ENCODE results near the gene LILRA5. TPM values are rescaled to one million over a fixed set of nuclear protein-coding genes. Genes with fewer than 3 reads are reported as not detected.
"Not testable (repeated sequence)": the region's sequence is repeated elsewhere in the genome, so short reads cannot be mapped to it uniquely, and the experiment has no call there.

The LILRA5 gene
- total and polyA plus RNA-seq, 9 donors, result 0.33 to 4.6 (median 0.82) TPM; not detected in 1

DNA sequence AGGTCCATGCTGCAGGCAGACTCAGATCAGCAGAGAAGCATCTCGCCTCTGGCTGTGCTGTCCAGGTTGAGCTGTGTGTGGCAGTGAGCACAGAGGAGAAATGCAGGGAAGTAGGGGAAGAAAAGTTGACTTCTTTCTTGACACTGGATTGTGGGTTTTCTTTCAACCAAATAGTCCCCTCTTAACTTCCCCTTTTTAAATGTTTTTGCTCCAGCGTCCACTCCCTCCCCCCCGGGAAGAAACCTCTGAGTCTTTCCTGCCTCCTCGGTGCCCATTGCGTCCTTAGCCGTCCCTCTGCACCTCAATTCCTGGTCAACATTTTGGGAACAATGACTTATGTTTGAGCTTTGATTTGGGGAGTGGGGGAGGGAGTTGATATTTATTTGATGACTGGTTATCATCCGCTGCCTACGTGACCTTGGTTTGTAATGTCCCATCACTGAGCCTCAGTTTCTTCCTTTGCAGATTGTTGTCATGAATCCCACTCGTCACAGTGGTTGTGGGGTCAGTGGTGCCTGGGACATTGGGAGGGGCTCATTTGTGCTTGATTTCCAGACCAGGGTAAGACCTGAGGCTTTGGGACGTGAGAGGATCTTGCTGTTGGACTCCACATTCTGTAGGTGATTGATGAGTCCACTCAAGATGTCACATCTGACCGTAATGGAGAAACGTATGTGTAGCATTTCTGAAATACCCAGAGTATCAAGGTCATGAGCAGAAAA lies 31.8 kb downstream of the LILRA5 start, which contains the start of gene LILRB2:
Gene LILRB2 (minus strand): TSS at position 104 of the 722 bp plus-strand sequence. CDS start 614 bp downstream, outside the sequence.
- Histone ChIP-seq H3K36me3 (no peaks in the 10 kb centered on the region), H3K27ac (no peak within 1 kb of the TSS), H3K9me3 (no peaks in the 10 kb centered on the region), H3K4me1 (ENCODE audit: insufficient read depth) (no peaks in the 10 kb centered on the region), H3K27me3 (no peaks in the 10 kb centered on the region), H3K4me3 (no peak within 1 kb of the TSS)
- 61 to 71% (median 68%) methylated on average over 12 of the region's 12 CpGs for WGBS, 3 donors
- intact Hi-C loops (cut with DNase I), result loop anchor here in 2 of 4 donors (2.0 to 5.0 kb wide), 2 partner anchors 306 to 351 kb away; partner anchors contain the start of gene LILRB1 (in 1 of the 2)
- no peak for DNase-seq
- TF ChIP-seq, protein P1, sequence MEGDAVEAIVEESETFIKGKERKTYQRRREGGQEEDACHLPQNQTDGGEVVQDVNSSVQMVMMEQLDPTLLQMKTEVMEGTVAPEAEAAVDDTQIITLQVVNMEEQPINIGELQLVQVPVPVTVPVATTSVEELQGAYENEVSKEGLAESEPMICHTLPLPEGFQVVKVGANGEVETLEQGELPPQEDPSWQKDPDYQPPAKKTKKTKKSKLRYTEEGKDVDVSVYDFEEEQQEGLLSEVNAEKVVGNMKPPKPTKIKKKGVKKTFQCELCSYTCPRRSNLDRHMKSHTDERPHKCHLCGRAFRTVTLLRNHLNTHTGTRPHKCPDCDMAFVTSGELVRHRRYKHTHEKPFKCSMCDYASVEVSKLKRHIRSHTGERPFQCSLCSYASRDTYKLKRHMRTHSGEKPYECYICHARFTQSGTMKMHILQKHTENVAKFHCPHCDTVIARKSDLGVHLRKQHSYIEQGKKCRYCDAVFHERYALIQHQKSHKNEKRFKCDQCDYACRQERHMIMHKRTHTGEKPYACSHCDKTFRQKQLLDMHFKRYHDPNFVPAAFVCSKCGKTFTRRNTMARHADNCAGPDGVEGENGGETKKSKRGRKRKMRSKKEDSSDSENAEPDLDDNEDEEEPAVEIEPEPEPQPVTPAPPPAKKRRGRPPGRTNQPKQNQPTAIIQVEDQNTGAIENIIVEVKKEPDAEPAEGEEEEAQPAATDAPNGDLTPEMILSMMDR (IDR thresholded peaks at IDR 0.05), result no peak
- TF ChIP-seq POLR2A (IDR thresholded peaks at IDR 0.05) (no peak), EP300 (IDR thresholded peaks at IDR 0.05) (no peak)

DNA sequence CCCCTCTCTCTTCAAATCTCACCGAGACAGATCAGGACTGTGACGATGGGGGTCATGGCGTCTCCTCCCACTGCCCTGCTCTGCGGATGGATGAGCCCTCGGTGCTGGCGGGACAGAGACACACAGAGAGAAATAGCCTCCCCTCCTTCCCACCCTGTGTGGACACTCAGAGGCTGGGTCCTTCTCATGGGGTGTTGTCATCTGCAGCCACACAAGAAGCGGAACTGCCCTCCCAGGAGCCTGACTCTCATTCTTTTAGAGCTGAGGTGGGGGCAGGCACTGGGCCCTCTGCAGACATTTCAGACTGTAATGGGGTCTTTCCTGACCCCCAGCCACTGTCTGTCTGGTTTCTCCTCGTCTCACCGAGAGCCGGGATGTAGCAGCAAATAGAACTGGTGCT lies 32.5 kb downstream of the LILRA5 start:
- H3K27ac ChIP-seq; H3K4me3 ChIP-seq; H3K4me1 ChIP-seq (ENCODE audit: insufficient read depth); DNase-seq; H3K27me3 ChIP-seq; H3K9me3 ChIP-seq; H3K36me3 ChIP-seq: not testable (repeated sequence)
- WGBS, 3 donors, result 53 to 63% (median 60%) methylated on average over 8 to 10 of the region's 10 CpGs
- intact Hi-C loops (cut with DNase I), result loop anchor here in 2 of 4 donors (2.0 to 5.0 kb wide), 2 partner anchors 306 to 352 kb away; partner anchors contain the start of gene LILRB1 (in 1 of the 2)

DNA sequence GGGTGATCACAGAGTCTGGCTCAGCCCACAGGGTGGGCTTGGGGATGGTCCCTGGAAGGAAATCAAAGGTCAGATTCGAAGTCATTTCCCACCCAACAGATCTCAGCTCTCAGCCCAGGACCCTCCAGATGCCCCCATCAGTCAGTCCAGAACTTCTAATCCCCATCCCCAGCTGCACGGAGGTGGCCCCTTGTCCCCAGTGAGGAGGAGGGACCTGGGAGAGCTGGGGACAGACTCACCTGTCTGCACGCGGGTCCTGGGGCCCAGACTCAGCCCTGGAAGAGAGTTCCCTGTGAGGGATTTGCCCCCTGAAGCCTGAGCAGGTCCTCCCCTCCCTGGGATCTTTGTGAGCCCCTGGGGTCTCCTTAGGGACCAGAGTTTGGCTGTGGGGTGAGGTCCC lies 32.9 kb downstream of the LILRA5 start:
- intact Hi-C loops (cut with DNase I), result loop anchor here in 2 of 4 donors (2.0 to 5.0 kb wide), 2 partner anchors 307 to 352 kb away; partner anchors contain the start of gene LILRB1 (in 1 of the 2)
- not testable (repeated sequence) for H3K4me3 ChIP-seq; H3K36me3 ChIP-seq; H3K4me1 ChIP-seq (ENCODE audit: insufficient read depth); H3K9me3 ChIP-seq; DNase-seq; H3K27me3 ChIP-seq; H3K27ac ChIP-seq
- WGBS, 3 donors, result 26 to 50% (median 33%) methylated on average over 4 of the region's 4 CpGs

DNA sequence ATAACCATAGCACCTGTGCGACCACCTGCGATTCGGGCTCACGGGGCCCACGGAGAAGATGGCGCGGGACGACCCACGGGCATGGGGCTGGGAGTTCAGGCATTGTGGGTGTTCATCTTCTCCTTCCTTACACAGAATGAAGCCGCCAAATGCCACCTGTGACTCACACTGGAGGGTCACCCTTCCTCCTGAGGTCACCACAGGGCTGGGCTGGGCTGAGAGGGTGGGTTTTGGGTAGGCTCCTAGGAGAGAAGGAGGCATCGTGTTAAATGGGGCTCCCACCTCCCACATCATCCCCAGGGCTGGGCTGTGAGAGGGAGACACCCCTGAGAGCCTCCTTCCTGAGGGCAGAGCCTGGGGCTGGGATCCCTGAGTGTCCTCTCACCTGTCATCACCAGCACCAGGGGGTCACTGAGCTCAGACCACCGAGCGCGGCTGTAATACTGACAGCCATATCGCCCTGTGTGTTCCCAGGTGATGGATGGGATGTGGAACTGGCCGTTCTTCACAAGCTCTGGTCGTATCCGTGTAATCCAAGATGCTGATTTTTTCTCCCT lies 33.5 kb downstream of the LILRA5 start:
- Histone ChIP-seq H3K36me3 (no peaks in the 10 kb centered on the region), H3K9me3 (no peaks in the 10 kb centered on the region), H3K4me1 (ENCODE audit: insufficient read depth) (no peaks in the 10 kb centered on the region), H3K27ac (no peak overlapping the region), H3K27me3 (no peaks in the 10 kb centered on the region), H3K4me3 (no peak overlapping the region)
- TF ChIP-seq, protein P1 (IDR thresholded peaks at IDR 0.05), result no peak
- TF ChIP-seq POLR2A (IDR thresholded peaks at IDR 0.05) (no peak), EP300 (IDR thresholded peaks at IDR 0.05) (no peak)
- no peak for DNase-seq
- intact Hi-C loops (cut with DNase I), result no loop called here
- 74 to 85% (median 76%) methylated on average over 18 of the region's 18 CpGs for WGBS, 3 donors

DNA sequence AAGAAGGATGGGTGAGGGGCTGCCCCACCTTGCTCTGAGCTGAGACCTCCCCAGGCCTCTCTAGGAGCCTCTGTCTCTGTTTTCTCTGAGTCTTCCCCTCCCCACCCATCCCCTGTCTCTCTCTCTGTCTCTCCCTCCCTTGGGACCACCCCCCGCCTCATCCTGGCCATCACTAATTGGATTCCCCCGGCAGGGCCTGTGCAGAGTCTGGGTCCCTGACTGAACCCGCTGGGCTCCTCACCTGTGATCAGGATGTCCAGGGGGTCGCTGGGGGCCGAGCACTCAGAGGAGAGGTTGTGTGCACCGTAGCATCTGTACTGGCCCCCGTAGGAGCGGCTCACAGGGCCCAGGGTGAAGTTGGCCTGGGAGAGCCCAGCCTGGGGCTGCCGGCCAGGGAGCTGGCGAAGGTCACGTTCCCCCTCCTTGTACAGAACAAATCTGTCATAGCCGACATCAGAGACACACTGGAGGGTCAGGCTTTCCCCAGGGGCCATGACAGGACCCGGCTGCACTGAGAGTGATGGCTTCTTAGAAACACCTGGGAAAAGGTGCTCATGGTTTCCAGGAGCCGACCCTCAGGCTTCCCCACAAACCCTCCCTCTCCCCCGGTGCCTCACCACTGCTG lies 34.3 kb downstream of the LILRA5 start:
- DNase-seq, H3K27ac ChIP-seq: not testable (repeated sequence)

DNA sequence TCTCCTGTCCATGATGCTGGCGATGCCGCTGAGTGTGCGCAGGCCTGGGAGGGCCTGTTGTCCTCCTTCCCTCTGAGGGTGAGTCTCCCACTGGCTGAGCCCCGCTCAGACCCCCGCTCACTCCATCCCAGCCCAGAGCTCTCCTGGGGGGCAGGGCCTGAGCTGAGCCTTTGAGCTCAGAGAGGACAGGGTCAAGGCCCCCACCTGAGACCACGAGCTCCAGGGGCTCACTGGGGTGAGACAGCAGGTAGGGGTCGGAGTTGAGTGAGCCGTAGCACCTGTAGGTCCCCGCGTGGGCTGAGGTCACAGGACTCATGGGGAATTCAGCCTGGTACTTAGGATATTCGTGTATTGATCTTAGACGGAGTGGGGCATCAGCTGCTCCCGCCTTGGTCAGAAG lies 34.9 kb downstream of the LILRA5 start:
- H3K36me3 ChIP-seq; H3K9me3 ChIP-seq; H3K27me3 ChIP-seq; DNase-seq; H3K4me3 ChIP-seq; H3K4me1 ChIP-seq (ENCODE audit: insufficient read depth); H3K27ac ChIP-seq; intact Hi-C loops (cut with DNase I): not testable (repeated sequence)
- 64 to 81% (median 68%) methylated on average over 11 to 13 of the region's 13 CpGs for WGBS, 3 donors

More for the DNA sequence above, 34.3 kb downstream of the LILRA5 start:
- H3K36me3 ChIP-seq; H3K9me3 ChIP-seq; intact Hi-C loops (cut with DNase I); H3K4me3 ChIP-seq; H3K4me1 ChIP-seq (ENCODE audit: insufficient read depth); H3K27me3 ChIP-seq: not testable (repeated sequence)
- 55 to 71% (median 61%) methylated on average over 14 to 15 of the region's 15 CpGs for WGBS, 3 donors

DNA sequence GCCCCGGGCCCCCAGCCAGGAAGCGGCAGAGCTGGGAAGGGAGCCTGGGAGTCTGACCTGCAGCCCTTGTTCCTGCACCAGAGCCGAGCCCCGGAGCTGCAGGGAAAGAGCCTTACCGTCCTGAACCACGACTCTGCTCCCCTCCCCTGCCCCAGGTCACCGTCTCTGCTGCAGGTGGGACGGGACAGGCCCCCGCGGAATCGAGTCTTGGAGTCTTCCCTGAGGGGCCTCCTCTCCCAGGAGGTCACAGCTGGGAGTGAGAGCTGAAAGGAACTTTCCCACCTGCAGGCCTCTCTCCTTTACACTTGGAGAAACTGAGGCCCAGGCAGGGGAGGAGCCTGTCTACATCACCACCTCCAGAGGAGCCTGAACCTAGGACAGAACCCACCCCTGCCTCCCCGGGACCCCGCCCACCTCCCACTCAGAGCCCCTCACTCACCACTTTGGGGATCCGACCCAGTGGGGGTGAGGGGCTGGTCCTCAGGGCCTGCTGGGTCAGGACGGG lies 35.8 kb downstream of the LILRA5 start:
- H3K9me3 ChIP-seq; DNase-seq; H3K4me1 ChIP-seq (ENCODE audit: insufficient read depth); H3K4me3 ChIP-seq; H3K27ac ChIP-seq; intact Hi-C loops (cut with DNase I); H3K36me3 ChIP-seq; H3K27me3 ChIP-seq: not testable (repeated sequence)
- 52 to 57% (median 54%) methylated on average over 11 to 15 of the region's 15 CpGs for WGBS, 3 donors

All from ovary (tissue), 9 donors.